ENCODE data around the gene SORCS2. TPM values are rescaled to one million over a fixed set of nuclear protein-coding genes. Genes with fewer than 3 reads are reported as not detected.

Gene SORCS2
- total RNA-seq, 1 experiment from 2014 or later: 0.15 TPM

DNA sequence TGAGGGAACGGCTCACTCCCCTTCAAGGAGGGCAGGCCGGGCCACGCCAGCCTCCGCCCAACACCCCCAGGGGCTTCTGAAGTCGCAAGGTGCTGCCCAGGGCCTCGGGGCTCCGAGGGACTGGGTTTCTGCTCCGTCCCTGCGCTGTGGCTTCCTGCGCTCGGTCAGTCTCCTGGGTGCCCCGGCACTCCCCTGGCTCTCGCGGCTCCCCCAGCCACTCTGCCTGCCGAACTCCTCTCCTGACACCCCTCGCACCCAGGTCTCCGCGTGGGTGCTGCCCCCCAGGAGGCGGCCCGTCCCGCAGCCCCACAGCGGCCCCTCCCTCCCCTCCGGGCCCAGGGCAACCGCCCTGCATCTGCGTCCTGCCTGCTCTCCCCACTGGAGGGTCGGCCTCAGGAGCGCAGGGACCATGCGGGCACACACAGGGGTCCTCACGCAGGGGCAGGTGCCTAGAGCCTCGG, 595.4 kb downstream of the SORCS2 start:
- intact Hi-C loops (cut with micrococcal nuclease; ENCODE audit: unreplicated experiment) (no loop called here), in situ Hi-C loops (cut with HindIII; ENCODE audit: low pct_unique_long_range_greater_than_20kb, low sequenced_read_pairs) (no loop called here)
- no peak overlapping the region for H3K4me3 ChIP-seq (ENCODE audit: low read depth in 2 of 2, low read length in 2 of 2)
- H3K9me3 ChIP-seq (ENCODE audit: control insufficient read depth, insufficient read depth, low read depth, low read length): no peaks in the 10 kb centered on the region
- H3K4me1 ChIP-seq (ENCODE audit: control insufficient read depth, insufficient read depth, low read length): peaks cover 9% of the 10 kb centered on the region
- H3K36me3 ChIP-seq (ENCODE audit: control insufficient read depth, insufficient read depth, low read length): peaks cover 27% of the 10 kb centered on the region
- CTCF ChIA-PET: no interaction called here
- ATAC-seq (no peak), DNase-seq (ENCODE audit: low read depth, low spot score) (no peak)
- H3K27ac ChIP-seq (ENCODE audit: low read length): no peak overlapping the region
- H3K27me3 ChIP-seq (ENCODE audit: control insufficient read depth, insufficient read depth, low read length): no peaks in the 10 kb centered on the region
- POLR2A ChIA-PET: no interaction called here
- no TSS peak for BruUV-seq (replicated peaks)
- no peak for TF ChIP-seq SIN3A (IDR thresholded peaks at IDR 0.05; ENCODE audit: borderline replicate concordance, insufficient read depth, low read depth, low read length)
- TF ChIP-seq TCF7L2 (IDR thresholded peaks at IDR 0.05; ENCODE audit: low read depth, low read length): no peak
- TF ChIP-seq REST (IDR thresholded peaks at IDR 0.05; ENCODE audit: insufficient read depth in 1 of 2, low read depth in 2 of 2, low read length in 1 of 2): no peak
- no peak for TF ChIP-seq POLR2AphosphoS5 (IDR thresholded peaks at IDR 0.05; ENCODE audit: low read depth, low read length)
- TF ChIP-seq, protein P1, sequence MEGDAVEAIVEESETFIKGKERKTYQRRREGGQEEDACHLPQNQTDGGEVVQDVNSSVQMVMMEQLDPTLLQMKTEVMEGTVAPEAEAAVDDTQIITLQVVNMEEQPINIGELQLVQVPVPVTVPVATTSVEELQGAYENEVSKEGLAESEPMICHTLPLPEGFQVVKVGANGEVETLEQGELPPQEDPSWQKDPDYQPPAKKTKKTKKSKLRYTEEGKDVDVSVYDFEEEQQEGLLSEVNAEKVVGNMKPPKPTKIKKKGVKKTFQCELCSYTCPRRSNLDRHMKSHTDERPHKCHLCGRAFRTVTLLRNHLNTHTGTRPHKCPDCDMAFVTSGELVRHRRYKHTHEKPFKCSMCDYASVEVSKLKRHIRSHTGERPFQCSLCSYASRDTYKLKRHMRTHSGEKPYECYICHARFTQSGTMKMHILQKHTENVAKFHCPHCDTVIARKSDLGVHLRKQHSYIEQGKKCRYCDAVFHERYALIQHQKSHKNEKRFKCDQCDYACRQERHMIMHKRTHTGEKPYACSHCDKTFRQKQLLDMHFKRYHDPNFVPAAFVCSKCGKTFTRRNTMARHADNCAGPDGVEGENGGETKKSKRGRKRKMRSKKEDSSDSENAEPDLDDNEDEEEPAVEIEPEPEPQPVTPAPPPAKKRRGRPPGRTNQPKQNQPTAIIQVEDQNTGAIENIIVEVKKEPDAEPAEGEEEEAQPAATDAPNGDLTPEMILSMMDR (IDR thresholded peaks at IDR 0.05): no peak

DNA sequence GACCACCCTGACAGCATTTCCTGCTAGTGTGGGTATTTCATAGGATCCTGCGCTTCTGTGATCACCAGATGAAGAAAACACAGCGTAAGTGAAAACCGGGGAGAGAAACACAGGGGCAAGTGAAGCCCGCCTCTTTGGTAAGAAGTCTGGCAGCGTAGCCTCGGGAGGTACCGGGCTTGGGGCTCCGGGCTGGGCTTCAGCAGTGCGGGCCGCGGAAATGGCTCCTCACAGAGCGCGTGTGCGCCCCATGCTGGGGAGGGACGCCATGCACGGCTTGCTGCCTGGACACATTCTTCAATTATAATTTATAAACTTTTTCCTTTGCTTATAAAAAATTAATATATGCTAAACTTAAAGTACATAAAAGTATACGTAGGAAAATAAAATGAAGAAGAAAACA, 595.9 kb downstream of the SORCS2 start:
- in situ Hi-C loops (cut with HindIII; ENCODE audit: low pct_unique_long_range_greater_than_20kb, low sequenced_read_pairs): no loop called here
- H3K4me1 ChIP-seq (ENCODE audit: control insufficient read depth, insufficient read depth, low read length): peaks cover 9% of the 10 kb centered on the region
- no peak overlapping the region for H3K27ac ChIP-seq (ENCODE audit: low read length)
- H3K9me3 ChIP-seq (ENCODE audit: control insufficient read depth, insufficient read depth, low read depth, low read length): no peaks in the 10 kb centered on the region
- no peak for TF ChIP-seq TCF7L2 (IDR thresholded peaks at IDR 0.05; ENCODE audit: low read depth, low read length)
- TF ChIP-seq POLR2AphosphoS5 (IDR thresholded peaks at IDR 0.05; ENCODE audit: low read depth, low read length): no peak
- no peak for TF ChIP-seq REST (IDR thresholded peaks at IDR 0.05; ENCODE audit: insufficient read depth in 1 of 2, low read depth in 2 of 2, low read length in 1 of 2)
- TF ChIP-seq, protein P1 (IDR thresholded peaks at IDR 0.05): no peak
- TF ChIP-seq SIN3A (IDR thresholded peaks at IDR 0.05; ENCODE audit: borderline replicate concordance, insufficient read depth, low read depth, low read length): no peak
- no peak for ATAC-seq
- POLR2A ChIA-PET: no interaction called here
- intact Hi-C loops (cut with micrococcal nuclease; ENCODE audit: unreplicated experiment): no loop called here
- CTCF ChIA-PET: no interaction called here
- peaks cover 32% of the 10 kb centered on the region for H3K36me3 ChIP-seq (ENCODE audit: control insufficient read depth, insufficient read depth, low read length)
- DNase-seq (ENCODE audit: low read depth, low spot score): no peak
- H3K27me3 ChIP-seq (ENCODE audit: control insufficient read depth, insufficient read depth, low read length): no peaks in the 10 kb centered on the region
- BruUV-seq (replicated peaks): no TSS peak
- H3K4me3 ChIP-seq (ENCODE audit: low read depth in 2 of 2, low read length in 2 of 2): no peak overlapping the region

Measured in Panc1 (cell line).